SK-N-SH (cell line): Measurements from ENCODE around the gene TBCD. TPM values are rescaled to one million over a fixed set of nuclear protein-coding genes. Genes with fewer than 3 reads are reported as not detected.

Experiments
- CTCF ChIA-PET: fragments of 300-600, 350-600 bp; formaldehyde crosslinking; extraction: SDS; loops from one replicate; lab custom pipeline; 2021; lab: Yijun Ruan, JAX
- POLR2A ChIA-PET: fragments of 350-600 bp; sonication (Branson Sonifier 250); formaldehyde crosslinking; extraction: SDS; loops from one replicate; lab custom pipeline; 2020; ENCODE audit warnings: antibody characterized with exemption, inconsistent platforms; lab: Yijun Ruan, JAX
- DNase-seq: peaks from one replicate; pipeline ENCODE4 v3.0.0; 2012
- H2AFZ ChIP-seq: fragments of 200-600 bp; sonication (generic); 2 replicates; pipeline ENCODE4 v1.8.1; 2016; ENCODE audit warnings: antibody characterized with exemption, mild to moderate bottlenecking, low read depth
- H3F3A ChIP-seq: fragments of 200-600 bp; sonication (generic); replicated peaks from 2 replicates; pipeline ENCODE3; 2016; ENCODE audit warnings: antibody characterized with exemption, mild to moderate bottlenecking; ENCODE audit not compliant: insufficient read depth
- H3K27ac ChIP-seq, 2 experiments: fragments of 200-500 bp in 1 of 2; fragments of 200-600 bp in 1 of 2; sonication (Bioruptor generic) in 1 of 2; sonication (generic), shearing (Covaris generic) in 1 of 2; 2 replicates each; pipeline versions ENCODE4 v1.5.1 to v1.6.1; 2014 to 2016; ENCODE audit warnings: low read depth in 2 of 2, inconsistent platforms in 1 of 2, low read length in 1 of 2, mild to moderate bottlenecking in 1 of 2, mixed read lengths in 1 of 2
- H3K27me3 ChIP-seq: fragments of 200-600 bp; sonication (generic), shearing (Covaris generic); 2 replicates; pipeline ENCODE4 v1.6.1; 2016; ENCODE audit warnings: mixed run types; ENCODE audit not compliant: insufficient read depth
- H3K36me3 ChIP-seq, 2 experiments: fragments of 200-500 bp in 1 of 2; fragments of 200-600 bp in 1 of 2; sonication (Bioruptor generic) in 1 of 2; sonication (generic) in 1 of 2; replicated peaks in 1 of 2; 2 replicates each; pipeline versions ENCODE3 to v1.5.1; 2014 to 2016; ENCODE audit warnings: low read length in 1 of 2, mild to moderate bottlenecking in 1 of 2; ENCODE audit not compliant: insufficient read depth in 2 of 2, control insufficient read depth in 1 of 2
- H3K4me1 ChIP-seq, 2 experiments: fragments of 200-500 bp in 1 of 2; fragments of 200-600 bp in 1 of 2; sonication (Bioruptor generic) in 1 of 2; sonication (generic), shearing (Covaris generic) in 1 of 2; 2 replicates each; pipeline versions ENCODE4 v1.5.1 to v1.6.1; 2014 to 2016; ENCODE audit warnings: low read depth in 1 of 2, low read length in 1 of 2, mixed run types in 1 of 2; ENCODE audit not compliant: insufficient read depth in 2 of 2, control insufficient read depth in 1 of 2
- H3K4me2 ChIP-seq: fragments of 200-600 bp; sonication (generic), shearing (Covaris generic); 2 replicates; pipeline ENCODE4 v1.6.1; 2017; ENCODE audit warnings: mixed run types
- H3K4me3 ChIP-seq, 2 experiments: fragments of 200-500 bp in 1 of 2; fragments of 200-600 bp in 1 of 2; sonication (Bioruptor generic) in 1 of 2; sonication (generic), shearing (Covaris generic) in 1 of 2; 2 replicates each; pipeline versions ENCODE4 v1.5.1 to v1.8.1; 2014 to 2016; ENCODE audit warnings: low read depth in 2 of 2, inconsistent platforms in 1 of 2, low read length in 1 of 2, mild to moderate bottlenecking in 1 of 2, mixed read lengths in 1 of 2, moderate library complexity in 1 of 2
- H3K79me2 ChIP-seq: fragments of 200-600 bp; sonication (generic); 2 replicates; pipeline ENCODE4 v1.8.1; 2017; ENCODE audit warnings: mild to moderate bottlenecking; ENCODE audit not compliant: insufficient read depth
- H3K9ac ChIP-seq: fragments of 200-600 bp; sonication (generic); 2 replicates; pipeline ENCODE4 v1.6.1; 2017; ENCODE audit warnings: mixed run types
- H3K9me2 ChIP-seq: fragments of 200-600 bp; sonication (generic); 2 replicates; pipeline ENCODE4 v1.6.1; 2017; ENCODE audit warnings: mixed run types
- H3K9me3 ChIP-seq: fragments of 200-600 bp; sonication (generic); 2 replicates; pipeline ENCODE4 v1.6.1; 2017; ENCODE audit warnings: mixed run types, mild to moderate bottlenecking, moderate library complexity
- H4K20me1 ChIP-seq: fragments of 200-600 bp; sonication (generic); 2 replicates; pipeline ENCODE4 v1.6.1; 2017; ENCODE audit warnings: mild to moderate bottlenecking, mixed run types; ENCODE audit not compliant: insufficient read depth
- FOSL2 ChIP-seq: IDR thresholded peaks from 2 replicates; pipeline ENCODE4 v1.4.0; 2012; ENCODE audit warnings: low read depth, mild to moderate bottlenecking, moderate library complexity, borderline replicate concordance
- FOXM1 ChIP-seq: IDR thresholded peaks from 2 replicates; pipeline ENCODE4 v1.4.0; 2012; ENCODE audit warnings: low read depth, mild to moderate bottlenecking
- GATA2 ChIP-seq: sonication (generic); formaldehyde crosslinking; IDR thresholded peaks from 2 replicates; pipeline ENCODE4 v1.5.0; 2020; ENCODE audit warnings: mild to moderate bottlenecking, missing genetic modification reagents
- MEF2A ChIP-seq: IDR thresholded peaks from 2 replicates; pipeline ENCODE4 v1.4.0; 2012; ENCODE audit warnings: low read depth, borderline replicate concordance
- MXI1 ChIP-seq: IDR thresholded peaks from 2 replicates; pipeline ENCODE4 v1.6.1; 2012; ENCODE audit warnings: mild to moderate bottlenecking, low read depth, low read length, improper control_type of control experiment
- NRF1 ChIP-seq: IDR thresholded peaks from 2 replicates; pipeline ENCODE4 v1.6.1; 2012; ENCODE audit warnings: low read depth, mild to moderate bottlenecking, low read length
- RAD21 ChIP-seq: IDR thresholded peaks from 2 replicates; pipeline ENCODE4 v1.6.1; 2012; ENCODE audit warnings: mild to moderate bottlenecking, low read length
- RCOR1 ChIP-seq: fragments of 150-350 bp; IDR thresholded peaks from 2 replicates; pipeline ENCODE4 v1.6.1; 2017; ENCODE audit warnings: antibody characterized with exemption, low read length
- SMC3 ChIP-seq: IDR thresholded peaks from 2 replicates; pipeline ENCODE4 v1.6.1; 2012; ENCODE audit warnings: low read depth, low read length, improper control_type of control experiment
- WGBS: methylation state at CpG from one replicate; pipeline ENCODE4 v1.1.6; 2017; ENCODE audit warnings: low lambda C conversion rate; 5-methylcytosine and 5-hydroxymethylcytosine counted together
- polyA plus RNA-seq, 3 experiments: library from polyadenylated mRNA; depleted of rRNA; stranded (reverse); fragments of >200 nt; gene quantifications; 2 replicates each; pipeline ENCODE4 v1.2.3, GENCODE V29; 2012
- TF ChIP-seq, protein P1 (sequence below): IDR thresholded peaks from 2 replicates; pipeline ENCODE4 v1.4.0; 2012; ENCODE audit warnings: low read depth
- TF ChIP-seq, protein P2 (sequence below): IDR thresholded peaks from 2 replicates; pipeline ENCODE4; 2012

Gene TBCD
- polyA plus RNA-seq, 1 of the 3 experiments (the other 2 are of a cell fraction), result 107 TPM

DNA sequence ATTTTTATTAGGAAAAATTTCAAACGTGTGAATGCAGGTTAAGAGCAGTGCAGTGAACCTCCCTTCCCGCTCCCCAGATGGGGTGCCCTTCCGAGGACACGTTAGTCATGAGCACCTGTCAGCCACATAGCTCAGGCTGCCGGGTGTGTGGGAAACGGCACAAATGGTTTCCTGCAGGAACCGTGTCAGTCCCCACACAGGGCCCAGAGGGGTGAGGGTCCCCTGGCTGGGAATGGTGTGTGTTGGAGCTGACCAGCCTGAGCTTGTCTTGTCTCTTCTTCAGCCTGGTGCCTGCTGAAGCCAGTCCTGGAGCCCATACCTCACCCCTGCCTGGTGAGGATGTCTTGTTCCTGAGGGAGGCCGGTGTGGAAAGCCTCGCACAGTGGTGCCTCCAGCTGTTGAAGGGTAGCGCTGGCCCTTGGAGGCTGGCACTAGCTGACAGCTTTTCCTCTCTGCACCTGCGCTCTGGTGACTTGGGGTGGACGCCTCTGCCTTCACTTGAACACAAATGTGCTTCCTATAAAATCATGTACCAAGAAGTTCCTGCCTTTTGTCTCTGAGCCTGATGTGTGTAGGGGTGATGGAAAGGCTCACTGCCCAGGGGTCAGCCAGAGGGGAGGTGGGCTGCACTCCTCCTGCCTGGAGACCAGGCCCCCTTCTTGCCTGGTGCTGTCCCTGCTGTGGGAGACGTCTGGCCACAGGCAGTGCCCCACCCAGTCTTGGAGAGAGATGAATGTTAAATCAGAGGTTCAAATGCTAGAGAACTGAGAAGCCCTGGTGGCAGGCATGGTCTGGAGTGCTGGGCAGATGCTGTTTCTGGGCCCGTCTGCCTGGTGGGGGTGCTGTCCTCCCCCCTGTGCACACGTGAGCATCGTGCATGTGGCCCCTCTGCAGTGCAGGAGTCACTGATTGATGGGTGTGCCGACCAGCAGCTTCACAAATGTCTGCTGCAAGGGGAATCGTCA, 190.6 kb downstream of the TBCD start:
- ChIA-PET CTCF (no interaction called here), POLR2A (no interaction called here)
- H3K79me2 ChIP-seq, result no peaks in the 10 kb centered on the region
- WGBS, result 94% methylated on average over 18 of the region's 18 CpGs
- no peak overlapping the region; a peak in 1 of 4 replicates for H3K4me3 ChIP-seq
- H3K27me3 ChIP-seq, result no peaks in the 10 kb centered on the region
- no peak overlapping the region for H3K27ac ChIP-seq
- no peaks in the 10 kb centered on the region for H3K9me2 ChIP-seq
- H4K20me1 ChIP-seq, result no peaks in the 10 kb centered on the region
- no peaks in the 10 kb centered on the region; a peak in 1 of 4 replicates for H3K4me1 ChIP-seq
- H3K4me2 ChIP-seq, result no peak overlapping the region
- H2AFZ ChIP-seq, result no peak overlapping the region
- H3K9ac ChIP-seq, result no peak overlapping the region
- TF ChIP-seq GATA2 (CRISPR knock-in tag) (no peak), RCOR1 (no peak), SMC3 (no peak), MXI1 (no peak), NRF1 (no peak), FOXM1 (no peak)
- TF ChIP-seq, protein P1, sequence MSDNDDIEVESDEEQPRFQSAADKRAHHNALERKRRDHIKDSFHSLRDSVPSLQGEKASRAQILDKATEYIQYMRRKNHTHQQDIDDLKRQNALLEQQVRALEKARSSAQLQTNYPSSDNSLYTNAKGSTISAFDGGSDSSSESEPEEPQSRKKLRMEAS, result no peak
- no peaks in the 10 kb centered on the region for H3F3A ChIP-seq
- DNase-seq, result no peak
- H3K36me3 ChIP-seq, result peaks cover 59 to 79% of the 10 kb centered on the region in 2 experiments
- peaks cover 23% of the 10 kb centered on the region for H3K9me3 ChIP-seq

DNA sequence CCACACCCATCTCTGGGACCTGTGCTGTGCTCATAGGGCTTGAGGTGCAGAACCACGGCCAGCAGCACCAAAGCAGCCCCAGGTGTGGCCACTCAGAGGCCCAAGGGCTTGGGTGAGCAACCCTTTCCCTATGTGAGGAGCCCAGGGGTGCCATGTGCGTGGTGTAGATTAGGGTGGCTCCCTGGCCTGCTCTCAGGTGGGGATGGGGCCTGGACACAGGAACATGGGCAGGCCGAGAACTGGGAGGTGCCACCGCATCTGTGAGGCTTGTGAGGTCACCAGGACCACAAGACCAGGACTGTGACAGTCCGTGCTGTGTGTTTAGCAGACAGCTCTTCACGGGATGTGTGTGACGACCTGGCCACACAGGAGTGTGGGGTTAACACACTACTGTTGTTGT, 191.5 kb downstream of the TBCD start:
- H3F3A ChIP-seq, result no peaks in the 10 kb centered on the region
- no peak overlapping the region for H3K9ac ChIP-seq
- H3K4me2 ChIP-seq, result no peak overlapping the region
- no peaks in the 10 kb centered on the region for H3K9me2 ChIP-seq
- H3K4me3 ChIP-seq, result no peak overlapping the region; a peak in 1 of 4 replicates
- no peaks in the 10 kb centered on the region for H3K27me3 ChIP-seq
- CTCF ChIA-PET, result no interaction called here
- H3K36me3 ChIP-seq, result peaks cover 64 to 70% of the 10 kb centered on the region in 2 experiments
- H3K9me3 ChIP-seq, result peaks cover 23% of the 10 kb centered on the region
- H3K27ac ChIP-seq, result no peak overlapping the region
- WGBS, result 93% methylated on average over 6 of the region's 7 CpGs
- no peaks in the 10 kb centered on the region; a peak in 1 of 4 replicates for H3K4me1 ChIP-seq
- POLR2A ChIA-PET, result no interaction called here
- TF ChIP-seq FOSL2 (no peak), MEF2A (no peak), RAD21 (no peak), MXI1 (no peak), NRF1 (no peak)
- TF ChIP-seq, protein P2, sequence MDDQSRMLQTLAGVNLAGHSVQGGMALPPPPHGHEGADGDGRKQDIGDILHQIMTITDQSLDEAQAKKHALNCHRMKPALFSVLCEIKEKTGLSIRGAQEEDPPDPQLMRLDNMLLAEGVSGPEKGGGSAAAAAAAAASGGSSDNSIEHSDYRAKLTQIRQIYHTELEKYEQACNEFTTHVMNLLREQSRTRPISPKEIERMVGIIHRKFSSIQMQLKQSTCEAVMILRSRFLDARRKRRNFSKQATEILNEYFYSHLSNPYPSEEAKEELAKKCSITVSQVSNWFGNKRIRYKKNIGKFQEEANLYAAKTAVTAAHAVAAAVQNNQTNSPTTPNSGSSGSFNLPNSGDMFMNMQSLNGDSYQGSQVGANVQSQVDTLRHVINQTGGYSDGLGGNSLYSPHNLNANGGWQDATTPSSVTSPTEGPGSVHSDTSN, result no peak
- TF ChIP-seq, all 33 proteins: peak for 0
- Histone ChIP-seq H3K79me2 (no peaks in the 10 kb centered on the region), H2AFZ (no peak overlapping the region), H4K20me1 (no peaks in the 10 kb centered on the region)
- no peak for DNase-seq
